GM12892 (cell line): Measurements from ENCODE around the gene ZDHHC5.

Experiments used
- POLR2A ChIP-seq: IDR thresholded peaks from 2 replicates; pipeline ENCODE4 v1.6.1; 2011; ENCODE audit warnings: low read depth, low read length, control low read depth
- POLR2AphosphoS5 ChIP-seq: IDR thresholded peaks from 2 replicates; pipeline ENCODE4 v1.6.1; 2011; ENCODE audit warnings: low read depth, low read length, control low read depth
- TAF1 ChIP-seq: IDR thresholded peaks from 2 replicates; pipeline ENCODE4 v1.6.1; 2011; ENCODE audit warnings: low read depth, mild to moderate bottlenecking, control low read depth, low read length, borderline replicate concordance

DNA sequence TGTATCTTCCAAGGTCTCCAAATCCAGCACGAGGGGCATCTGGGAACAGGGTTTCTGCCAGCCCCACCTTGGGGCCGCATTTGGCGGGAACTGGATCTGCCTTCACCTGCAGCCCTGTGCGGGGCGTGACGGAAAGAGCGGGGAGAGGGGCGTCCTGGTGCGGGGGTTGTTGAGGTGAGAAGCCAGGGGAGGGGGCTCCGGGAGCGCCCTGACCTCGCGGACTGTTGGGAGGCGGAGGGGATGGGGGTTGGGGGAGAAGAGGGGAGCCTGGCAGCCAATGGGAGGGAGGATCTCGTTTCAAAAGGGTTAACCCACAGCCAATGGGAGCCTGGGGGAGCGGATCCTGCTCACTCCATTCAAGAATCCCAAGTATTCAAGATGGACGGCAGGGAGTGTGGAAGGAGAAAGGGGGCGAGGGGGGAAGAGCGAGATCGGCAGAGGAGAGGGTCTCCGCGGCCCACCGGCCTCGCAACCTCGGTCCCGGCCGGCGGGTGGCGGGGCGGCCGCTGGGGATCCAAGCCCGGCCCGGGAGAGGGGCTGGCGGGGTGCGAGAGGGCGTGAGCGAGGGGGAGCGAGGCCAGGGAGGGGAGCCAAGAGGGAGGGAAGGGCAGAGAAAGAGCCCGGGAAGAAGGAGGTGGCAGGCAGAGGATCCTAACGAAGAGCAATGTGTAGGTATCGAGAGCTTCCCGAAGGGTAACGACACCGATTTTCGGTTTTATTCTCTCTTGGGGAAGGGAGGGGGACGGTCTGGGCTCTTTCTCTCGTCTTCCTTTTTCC lies 29.7 kb upstream of the ZDHHC5 start:
- no peak for TF ChIP-seq POLR2A
- TF ChIP-seq TAF1 = no peak
- TF ChIP-seq POLR2AphosphoS5 = no peak
